A549 (cell line): ENCODE measurements around the gene TP73. TPM values are rescaled to one million over a fixed set of nuclear protein-coding genes. Genes with fewer than 3 reads are reported as not detected.

Experiments
- ATAC-seq, 2 experiments: fragments of 200-7000 bp in 1 of 2; fragments of >200 bp in 1 of 2; cut with Nextera tagmentation in 1 of 2; cut with Tn5 transposase in 1 of 2; 3 replicates each; pipeline versions ENCODE4 v1.8.0 to v1.9.1; 2018 to 2020; ENCODE audit warnings: mild to moderate bottlenecking in 1 of 2, moderate library complexity in 1 of 2
- CTCF ChIA-PET: fragments of 300-600 bp; sonication (Branson Sonifier 250); formaldehyde crosslinking; extraction: SDS; loops from one replicate; lab custom pipeline; 2021; ENCODE audit warnings: antibody characterized with exemption, inconsistent platforms; lab: Yijun Ruan, JAX
- POLR2A ChIA-PET: fragments of 350-600 bp; formaldehyde crosslinking; extraction: SDS; loops from one replicate; lab custom pipeline; 2021; ENCODE audit warnings: antibody characterized with exemption, inconsistent platforms; lab: Yijun Ruan, JAX
- DNase-seq, 2 experiments: peaks; one replicate each; pipeline versions ENCODE4 v3.0.0 to v3.0.0-alpha.2; 2011 to 2016; ENCODE audit warnings: low read depth in 1 of 2, low spot score in 1 of 2
- FAIRE-seq: peaks from 2 replicates; lab custom pipeline; 2011; peaks lifted over from hg19 to GRCh38; lab: Jason Lieb, UNC
- H3K27ac ChIP-seq, 2 experiments: fragments of >200 bp; sonication (Bioruptor Twin); formaldehyde crosslinking; 3 replicates each; pipeline ENCODE4 v1.5.1; 2016 to 2017
- H3K4me1 ChIP-seq: fragments of >200 bp; sonication (Bioruptor Twin); formaldehyde crosslinking; 3 replicates; pipeline ENCODE4 v1.6.1; 2016
- H3K4me2 ChIP-seq: fragments of >200 bp; sonication (Bioruptor Twin); formaldehyde crosslinking; 3 replicates; pipeline ENCODE4 v1.6.1; 2016
- H3K4me3 ChIP-seq: fragments of >200 bp; sonication (Bioruptor Twin); formaldehyde crosslinking; 3 replicates; pipeline ENCODE4 v1.5.1; 2016
- H3K9me3 ChIP-seq: fragments of >200 bp; sonication (Bioruptor Twin); formaldehyde crosslinking; 3 replicates; pipeline ENCODE4 v1.6.1; 2016
- CBX2 ChIP-seq: fragments of 200-600 bp; sonication (generic); IDR thresholded peaks from 2 replicates; pipeline ENCODE4 v1.6.1; 2016; ENCODE audit warnings: low read depth, mild to moderate bottlenecking, borderline replicate concordance
- CBX8 ChIP-seq: fragments of 200-600 bp; sonication (generic); IDR thresholded peaks from 2 replicates; pipeline ENCODE4 v1.6.1; 2016
- CHD4 ChIP-seq: fragments of 200-600 bp; sonication (generic); IDR thresholded peaks from 2 replicates; pipeline ENCODE4 v1.6.1; 2016; ENCODE audit warnings: antibody characterized with exemption, mild to moderate bottlenecking, borderline replicate concordance
- EP300 ChIP-seq, 2 experiments: fragments of >200 bp; sonication (Bioruptor Twin); formaldehyde crosslinking; IDR thresholded peaks; 2 replicates in 1 of 2; 3 replicates in 1 of 2; pipeline ENCODE4 v1.6.1; 2016 to 2017
- ESRRA ChIP-seq: fragments of 150-350 bp; IDR thresholded peaks from 2 replicates; pipeline ENCODE4 v1.6.1; 2014; ENCODE audit warnings: mild to moderate bottlenecking, low read length, borderline replicate concordance
- HDAC2 ChIP-seq: fragments of 200-600 bp; sonication (generic); IDR thresholded peaks from 2 replicates; pipeline ENCODE4 v1.6.1; 2016
- HEYL ChIP-seq: fragments of 250-450 bp; sonication (Bioruptor Pico); IDR thresholded peaks from 2 replicates; pipeline ENCODE4 v1.8.0; 2021; ENCODE audit warnings: mild to moderate bottlenecking, moderate library complexity
- HOXA7 ChIP-seq: fragments of 250-450 bp; sonication (Bioruptor Pico); IDR thresholded peaks from 2 replicates; pipeline ENCODE4 v1.5.0; 2020; ENCODE audit warnings: mild to moderate bottlenecking, moderate library complexity
- NR3C1 ChIP-seq: fragments of >200 bp; sonication (Bioruptor Twin); formaldehyde crosslinking; IDR thresholded peaks from 3 replicates; pipeline ENCODE4 v1.6.1; 2017
- PHF8 ChIP-seq: fragments of 200-600 bp; sonication (generic); IDR thresholded peaks from 2 replicates; pipeline ENCODE4 v1.6.1; 2016; ENCODE audit warnings: low read depth, mild to moderate bottlenecking, antibody characterized with exemption, moderate library complexity, borderline replicate concordance
- POLR2AphosphoS2 ChIP-seq: conservative IDR thresholded peaks from 2 replicates; pipeline ENCODE4 v1.6.1; 2012; ENCODE audit warnings: low read length, improper control_type of control experiment, inconsistent platforms
- RFX5 ChIP-seq: fragments of 450-650 bp; IDR thresholded peaks from 2 replicates; pipeline ENCODE4 v1.7.1; 2014; ENCODE audit warnings: antibody characterized with exemption, mild to moderate bottlenecking, moderate library complexity
- RNF2 ChIP-seq: fragments of 200-600 bp; sonication (generic); IDR thresholded peaks from 2 replicates; pipeline ENCODE4 v1.6.1; 2016; ENCODE audit warnings: low read depth, mild to moderate bottlenecking, antibody characterized with exemption, moderate library complexity, borderline replicate concordance
- ZC3H11A ChIP-seq: fragments of 450-650 bp; IDR thresholded peaks from 2 replicates; pipeline ENCODE4 v1.6.1; 2014; ENCODE audit warnings: antibody characterized with exemption, mild to moderate bottlenecking
- ZFP36 ChIP-seq: fragments of 450-650 bp; IDR thresholded peaks from 2 replicates; pipeline ENCODE4 v1.6.1; 2014; ENCODE audit warnings: borderline replicate concordance; ENCODE audit not compliant: partially characterized antibody
- ZSCAN20 ChIP-seq: fragments of 250-450 bp; sonication (Bioruptor Pico); IDR thresholded peaks from 2 replicates; pipeline ENCODE4 v1.8.0; 2022; ENCODE audit warnings: mild to moderate bottlenecking, moderate library complexity
- WGBS: methylation state at CpG from one replicate; pipeline ENCODE4 v1.1.6; 2017; ENCODE audit errors: missing lambda C conversion rate; 5-methylcytosine and 5-hydroxymethylcytosine counted together
- polyA plus RNA-seq, 4 experiments: library from polyadenylated mRNA; depleted of rRNA in 3 of 4; stranded (reverse); fragments of >200 nt; fragmentation: RNase III in 1 of 4; extraction: RNeasy Plus Mini Kit Qiagen cat#74134 plus additional on column Dnase treatment in 1 of 4; gene quantifications; 2 replicates in 3 of 4; 3 replicates in 1 of 4; pipeline ENCODE4 v1.2.3, GENCODE V29; 2011 to 2017
- TF ChIP-seq, protein P1 (sequence below): IDR thresholded peaks from 2 replicates; pipeline ENCODE4 v1.6.1; 2012
- TF ChIP-seq, protein P2 (sequence below): fragments of 150-350 bp; IDR thresholded peaks from 2 replicates; pipeline ENCODE4 v1.6.1; 2014; ENCODE audit warnings: low read depth, mild to moderate bottlenecking, low read length
- TF ChIP-seq, protein P3 (sequence below): fragments of >200 bp; sonication (Bioruptor Twin); formaldehyde crosslinking; IDR thresholded peaks from 3 replicates; pipeline ENCODE4 v1.6.1; 2016
- TF ChIP-seq, protein P4 (sequence below): IDR thresholded peaks from 2 replicates; pipeline ENCODE4 v1.6.1; 2012

TP73 gene
- polyA plus RNA-seq, 2 of the 4 experiments (the other 2 are of a cell fraction), result 0.01 to 0.25 TPM

DNA sequence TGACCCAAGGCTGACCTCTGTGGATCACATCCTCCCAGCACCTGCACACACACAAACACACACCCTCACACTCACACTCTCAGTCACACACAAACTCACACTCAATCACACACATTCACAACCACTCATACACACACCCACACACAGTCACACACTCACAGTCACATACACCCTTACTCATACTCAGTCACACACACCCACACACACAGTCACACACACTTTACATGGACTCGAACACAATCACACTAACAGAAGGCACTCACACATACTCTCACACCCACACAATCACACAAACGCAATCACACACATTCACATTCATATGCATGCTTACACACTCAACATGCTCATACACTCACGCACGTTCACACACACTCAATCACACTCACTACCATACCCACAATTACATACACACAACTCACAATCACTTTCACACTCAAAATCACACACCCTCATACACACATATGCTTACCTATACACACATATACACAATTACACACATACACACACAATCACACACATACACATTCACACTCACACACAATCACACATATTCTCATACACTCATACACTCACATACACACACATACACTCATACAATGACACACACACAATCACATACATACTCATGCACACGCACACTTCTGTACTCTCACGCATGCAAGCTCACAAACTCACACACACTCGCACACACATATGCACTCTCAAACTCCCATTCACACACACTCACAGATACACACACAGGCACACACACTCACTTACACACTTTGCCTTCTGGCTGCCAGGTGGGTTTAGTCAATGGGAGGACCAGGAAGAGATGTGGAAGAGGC is 47.1 kb upstream of the TP73 start:
- TF ChIP-seq, protein P1, sequence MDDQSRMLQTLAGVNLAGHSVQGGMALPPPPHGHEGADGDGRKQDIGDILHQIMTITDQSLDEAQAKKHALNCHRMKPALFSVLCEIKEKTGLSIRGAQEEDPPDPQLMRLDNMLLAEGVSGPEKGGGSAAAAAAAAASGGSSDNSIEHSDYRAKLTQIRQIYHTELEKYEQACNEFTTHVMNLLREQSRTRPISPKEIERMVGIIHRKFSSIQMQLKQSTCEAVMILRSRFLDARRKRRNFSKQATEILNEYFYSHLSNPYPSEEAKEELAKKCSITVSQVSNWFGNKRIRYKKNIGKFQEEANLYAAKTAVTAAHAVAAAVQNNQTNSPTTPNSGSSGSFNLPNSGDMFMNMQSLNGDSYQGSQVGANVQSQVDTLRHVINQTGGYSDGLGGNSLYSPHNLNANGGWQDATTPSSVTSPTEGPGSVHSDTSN, result no peak
- TF ChIP-seq ZFP36, result no peak
- TF ChIP-seq CBX2, result no peak
- TF ChIP-seq RFX5, result no peak
- TF ChIP-seq ZSCAN20 (CRISPR knock-in tag), result no peak
- TF ChIP-seq, protein P2, sequence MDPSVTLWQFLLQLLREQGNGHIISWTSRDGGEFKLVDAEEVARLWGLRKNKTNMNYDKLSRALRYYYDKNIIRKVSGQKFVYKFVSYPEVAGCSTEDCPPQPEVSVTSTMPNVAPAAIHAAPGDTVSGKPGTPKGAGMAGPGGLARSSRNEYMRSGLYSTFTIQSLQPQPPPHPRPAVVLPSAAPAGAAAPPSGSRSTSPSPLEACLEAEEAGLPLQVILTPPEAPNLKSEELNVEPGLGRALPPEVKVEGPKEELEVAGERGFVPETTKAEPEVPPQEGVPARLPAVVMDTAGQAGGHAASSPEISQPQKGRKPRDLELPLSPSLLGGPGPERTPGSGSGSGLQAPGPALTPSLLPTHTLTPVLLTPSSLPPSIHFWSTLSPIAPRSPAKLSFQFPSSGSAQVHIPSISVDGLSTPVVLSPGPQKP, result no peak
- TF ChIP-seq, protein P3, sequence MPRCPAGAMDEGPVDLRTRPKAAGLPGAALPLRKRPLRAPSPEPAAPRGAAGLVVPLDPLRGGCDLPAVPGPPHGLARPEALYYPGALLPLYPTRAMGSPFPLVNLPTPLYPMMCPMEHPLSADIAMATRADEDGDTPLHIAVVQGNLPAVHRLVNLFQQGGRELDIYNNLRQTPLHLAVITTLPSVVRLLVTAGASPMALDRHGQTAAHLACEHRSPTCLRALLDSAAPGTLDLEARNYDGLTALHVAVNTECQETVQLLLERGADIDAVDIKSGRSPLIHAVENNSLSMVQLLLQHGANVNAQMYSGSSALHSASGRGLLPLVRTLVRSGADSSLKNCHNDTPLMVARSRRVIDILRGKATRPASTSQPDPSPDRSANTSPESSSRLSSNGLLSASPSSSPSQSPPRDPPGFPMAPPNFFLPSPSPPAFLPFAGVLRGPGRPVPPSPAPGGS, result no peak
- TF ChIP-seq HEYL (CRISPR knock-in tag), result no peak
- TF ChIP-seq POLR2AphosphoS2, result no peak
- TF ChIP-seq ZC3H11A, result no peak
- TF ChIP-seq HOXA7 (CRISPR knock-in tag), result no peak
- TF ChIP-seq ESRRA, result no peak
- no peak for TF ChIP-seq PHF8
- H3K9me3 ChIP-seq, result no peaks in the 10 kb centered on the region
- FAIRE-seq (no peak), DNase-seq (no peak), ATAC-seq (no peak)
- H3K4me3 ChIP-seq, result no peak overlapping the region
- no peak overlapping the region for H3K27ac ChIP-seq
- H3K4me2 ChIP-seq, result no peak overlapping the region
- H3K4me1 ChIP-seq, result no peaks in the 10 kb centered on the region
- POLR2A ChIA-PET, result no interaction called here
- CTCF ChIA-PET, result interaction anchor here (0.7 to 1.4 kb wide), 3 partner anchors 9 to 114 kb away, joined by 3 to 4 read pairs (median 3); no protein-coding TSS in a partner anchor
- WGBS, result 67% methylated on average over 7 of the region's 7 CpGs

DNA sequence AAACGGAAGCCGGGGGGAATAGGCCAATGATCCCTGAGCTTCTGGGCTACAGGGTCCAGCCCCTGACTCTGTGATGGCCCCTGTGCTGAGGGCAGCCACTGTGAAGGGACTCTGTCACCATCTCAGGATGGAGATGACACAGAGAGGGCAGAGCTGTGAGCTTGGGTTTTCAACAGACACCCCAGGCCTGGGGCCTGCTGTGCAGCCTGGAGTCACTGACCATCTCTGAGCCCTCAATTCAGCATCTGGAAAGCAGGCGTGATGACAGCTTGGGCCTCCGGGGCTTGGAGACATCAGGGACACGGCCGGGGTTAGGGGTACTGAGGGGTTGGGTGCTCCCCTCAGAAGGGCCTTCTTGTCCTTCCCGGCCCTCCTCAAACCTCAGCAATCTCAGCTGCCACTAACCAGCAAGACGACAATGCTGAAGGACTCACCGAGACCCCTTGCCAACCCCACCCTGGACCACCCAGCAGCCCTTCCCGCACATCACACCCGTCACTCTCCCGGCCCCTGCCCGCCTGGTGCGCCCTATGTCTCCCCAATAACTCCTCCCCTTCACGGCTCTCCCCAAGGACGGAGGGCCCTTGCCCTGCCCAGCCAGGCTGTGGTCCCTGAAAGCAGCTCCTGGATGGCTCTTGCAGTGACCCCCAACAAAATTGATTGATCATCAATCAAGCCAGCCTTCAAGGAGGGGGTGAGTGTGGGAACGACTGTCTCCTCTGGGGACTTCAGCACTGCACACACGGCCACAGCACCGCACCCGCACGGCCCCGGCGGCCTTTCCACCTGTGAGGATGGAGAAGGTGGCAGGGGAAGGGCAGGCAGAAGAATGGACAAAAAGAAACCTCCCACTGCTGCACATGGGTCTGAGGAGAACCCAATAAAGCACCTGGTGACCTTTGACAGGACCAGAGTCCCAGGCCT is 45.3 kb upstream of the TP73 start:
- no peak for FAIRE-seq
- Histone ChIP-seq H3K9me3 (no peaks in the 10 kb centered on the region), H3K4me3 (no peak overlapping the region), H3K4me2 (no peak overlapping the region), H3K4me1 (peaks cover 6% of the 10 kb centered on the region; the same call in 1 of the 3 replicates), H3K27ac (no peak overlapping the region)
- DNase-seq, result no peak
- no peak for TF ChIP-seq CHD4
- TF ChIP-seq, protein P4, sequence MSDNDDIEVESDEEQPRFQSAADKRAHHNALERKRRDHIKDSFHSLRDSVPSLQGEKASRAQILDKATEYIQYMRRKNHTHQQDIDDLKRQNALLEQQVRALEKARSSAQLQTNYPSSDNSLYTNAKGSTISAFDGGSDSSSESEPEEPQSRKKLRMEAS, result no peak
- no peak for TF ChIP-seq RNF2
- TF ChIP-seq HDAC2, result no peak
- TF ChIP-seq EP300 (IDR thresholded peaks at IDR 0.05), result no peak
- TF ChIP-seq, protein P2, result no peak
- no peak for TF ChIP-seq CBX8
- no peak for TF ChIP-seq NR3C1
- POLR2A ChIA-PET, result no interaction called here
- ATAC-seq, result no peak
- CTCF ChIA-PET, result interaction anchor here (0.9 to 2.2 kb wide), 4 partner anchors 13 to 154 kb away, joined by 3 to 5 read pairs (median 4); no protein-coding TSS in a partner anchor
- 84% methylated on average over 17 of the region's 23 CpGs for WGBS
